ENCODE data around the gene OARD1. TPM values are rescaled to one million over a fixed set of nuclear protein-coding genes. Genes with fewer than 3 reads are reported as not detected.

The OARD1 gene
- total RNA-seq, 3 donors from 2014 or later, result 17.0 to 26.2 (median 22.3) TPM

- Histone ChIP-seq H3K27me3 (no peaks in the 10 kb centered on the region), H3K4me1 (peaks cover 0 to 8% of the 10 kb centered on the region in 2 donors), H3K36me3 (no peaks in the 10 kb centered on the region), H3K9me3 (no peaks in the 10 kb centered on the region), H3K27ac (peak overlapping the region; percentile 99), H3K4me3 (peak overlapping the region; percentile 78 to 99 (median 90))
- intact Hi-C loops (cut with DNase I; ENCODE audit: low total_unique reads), result loop anchor here (5.0 kb wide), 1 partner anchor 1186 kb away; no protein-coding TSS in a partner anchor
- TF ChIP-seq POLR2A (IDR thresholded peaks at IDR 0.05) (no peak), CTCF (IDR thresholded peaks at IDR 0.05) (peak in 1 of 3 donors; percentile 10)
- no peak for DNase-seq (ENCODE audit: low spot score in 2 of 2)
Measured at GRCh38 chr6:41071501-41071922, 644 bp downstream of the OARD1 start.

- H3K4me1 ChIP-seq, result peaks cover 0 to 8% of the 10 kb centered on the region in 2 donors
- H3K36me3 ChIP-seq, result no peaks in the 10 kb centered on the region
- TF ChIP-seq CTCF (IDR thresholded peaks at IDR 0.05) (peak; percentile 67 to 86 (median 78)), POLR2A (IDR thresholded peaks at IDR 0.05) (no peak)
- H3K27me3 ChIP-seq, result no peaks in the 10 kb centered on the region
- peak; percentile 55 to 69 for DNase-seq (ENCODE audit: low spot score in 2 of 2)
- H3K27ac ChIP-seq, result no peak overlapping the region
- intact Hi-C loops (cut with DNase I; ENCODE audit: low total_unique reads), result no loop called here
- no peak overlapping the region for H3K4me3 ChIP-seq
- H3K9me3 ChIP-seq, result no peaks in the 10 kb centered on the region
Measured at GRCh38 chr6:41066867-41067304, 5.3 kb downstream of the OARD1 start.

- H3K36me3 ChIP-seq, result no peaks in the 10 kb centered on the region
- H3K4me1 ChIP-seq, result peaks cover 0 to 2% of the 10 kb centered on the region in 2 donors
- intact Hi-C loops (cut with DNase I; ENCODE audit: low total_unique reads), result no loop called here
- no peak for TF ChIP-seq POLR2A (IDR thresholded peaks at IDR 0.05)
- TF ChIP-seq CTCF (IDR thresholded peaks at IDR 0.05), result no peak
- no peak for TF ChIP-seq POLR2AphosphoS5 (IDR thresholded peaks at IDR 0.05)
- no peaks in the 10 kb centered on the region for H3K9me3 ChIP-seq
- H3K27me3 ChIP-seq, result no peaks in the 10 kb centered on the region
- H3K4me3 ChIP-seq, result no peak overlapping the region
- H3K27ac ChIP-seq, result no peak overlapping the region
- DNase-seq (ENCODE audit: low spot score in 2 of 2), result no peak
Measured at GRCh38 chr6:41065550-41066026, 6.6 kb downstream of the OARD1 start.

GRCh38 chr6:41064841-41065240, 7.3 kb downstream of the OARD1 start:
- no peak for DNase-seq (ENCODE audit: low spot score in 2 of 2)
- intact Hi-C loops (cut with DNase I; ENCODE audit: low total_unique reads), result no loop called here

GRCh38 chr6:41063884-41064285, 8.3 kb downstream of the OARD1 start:
- no peaks in the 10 kb centered on the region for H3K4me1 ChIP-seq
- H3K9me3 ChIP-seq, result no peaks in the 10 kb centered on the region
- no peaks in the 10 kb centered on the region for H3K36me3 ChIP-seq
- DNase-seq (ENCODE audit: low spot score in 2 of 2), result no peak
- no peak for TF ChIP-seq CTCF (IDR thresholded peaks at IDR 0.05)
- no peak for TF ChIP-seq POLR2AphosphoS5 (IDR thresholded peaks at IDR 0.05)
- TF ChIP-seq POLR2A (IDR thresholded peaks at IDR 0.05), result no peak
- no peak overlapping the region for H3K4me3 ChIP-seq
- H3K27ac ChIP-seq, result no peak overlapping the region
- H3K27me3 ChIP-seq, result no peaks in the 10 kb centered on the region
- intact Hi-C loops (cut with DNase I; ENCODE audit: low total_unique reads), result no loop called here

More at GRCh38 chr6:41064841-41065240, 7.3 kb downstream of the OARD1 start:
- no peak for TF ChIP-seq POLR2A (IDR thresholded peaks at IDR 0.05)
- TF ChIP-seq POLR2AphosphoS5 (IDR thresholded peaks at IDR 0.05), result no peak
- H3K36me3 ChIP-seq, result no peaks in the 10 kb centered on the region
- no peaks in the 10 kb centered on the region for H3K27me3 ChIP-seq
- H3K27ac ChIP-seq, result no peak overlapping the region
- no peaks in the 10 kb centered on the region for H3K9me3 ChIP-seq
- no peaks in the 10 kb centered on the region for H3K4me1 ChIP-seq
- no peak overlapping the region for H3K4me3 ChIP-seq

Measured in breast epithelium (tissue), 4 donors.